NCI-H146 (cell line): ENCODE results near the gene MLN.
A peak's percentile ranks its signal among the peaks of the same experiment; 100 is the strongest.

Source experiments
- DNase-seq: peaks from one replicate; lab custom pipeline; 2025; lab: John Stamatoyannopoulos, UW

The MLN gene

GRCh38 chr6:33771146-33772081 lies 32.4 kb downstream of the MLN start:
- no peak for DNase-seq

DNA sequence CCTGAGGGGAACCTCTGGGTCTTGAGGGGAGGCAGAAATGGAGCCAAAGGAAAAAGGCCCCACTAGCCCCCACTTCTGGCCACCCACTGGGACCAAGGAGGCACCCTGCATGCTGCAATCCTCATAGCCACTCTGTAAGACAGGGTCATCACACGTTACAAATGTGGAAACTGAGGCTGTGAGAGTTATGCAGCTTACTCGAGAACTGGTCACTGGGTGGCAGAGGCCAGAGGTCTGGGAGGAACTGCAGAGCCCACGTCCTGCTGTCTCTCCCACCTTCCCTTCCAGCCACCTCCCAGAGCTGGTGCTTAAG lies 33.0 kb downstream of the MLN start:
- no peak for DNase-seq

- DNase-seq, result no peak
Observed at GRCh38 chr6:33770124-33770832, 33.5 kb downstream of the MLN start.

DNA sequence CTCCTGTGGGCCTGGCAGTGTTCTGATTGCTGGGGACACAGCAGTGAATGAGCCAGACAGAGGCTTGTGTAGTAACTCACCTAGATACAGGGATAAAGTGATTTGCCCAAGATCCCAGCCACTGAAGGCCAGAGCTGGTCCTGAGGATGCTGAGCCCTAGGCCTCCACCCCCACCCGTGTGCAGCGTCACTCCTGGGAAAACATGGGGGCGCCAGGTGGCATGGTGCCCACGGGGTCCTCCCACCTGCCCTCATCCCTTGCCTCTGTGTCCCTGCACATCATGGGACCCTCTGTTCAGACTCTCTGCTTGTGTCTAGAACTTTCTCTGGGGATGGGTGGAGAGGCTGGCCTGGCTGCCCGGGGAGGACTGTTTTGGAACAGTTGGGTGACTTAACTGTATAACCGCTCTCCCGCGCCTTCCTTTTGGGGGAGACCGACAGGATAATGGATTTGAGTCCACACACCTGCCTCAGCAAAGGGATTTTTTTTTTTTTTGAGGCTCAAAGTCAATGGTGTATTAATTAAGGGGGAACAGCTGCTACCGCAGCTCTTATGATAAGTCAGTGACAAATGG lies 34.5 kb downstream of the MLN start:
- DNase-seq, result no peak

GRCh38 chr6:33768644-33769120 lies 35.1 kb downstream of the MLN start:
- peak; percentile 70 for DNase-seq

- no peak for DNase-seq
Observed at GRCh38 chr6:33766921-33767907, 36.6 kb downstream of the MLN start.

- DNase-seq, result no peak
Observed at GRCh38 chr6:33765368-33765767, 38.4 kb downstream of the MLN start.

GRCh38 chr6:33764036-33764435 lies 39.8 kb downstream of the MLN start:
- no peak for DNase-seq

- no peak for DNase-seq
Observed at GRCh38 chr6:33763483-33763882, 40.3 kb downstream of the MLN start.

DNA sequence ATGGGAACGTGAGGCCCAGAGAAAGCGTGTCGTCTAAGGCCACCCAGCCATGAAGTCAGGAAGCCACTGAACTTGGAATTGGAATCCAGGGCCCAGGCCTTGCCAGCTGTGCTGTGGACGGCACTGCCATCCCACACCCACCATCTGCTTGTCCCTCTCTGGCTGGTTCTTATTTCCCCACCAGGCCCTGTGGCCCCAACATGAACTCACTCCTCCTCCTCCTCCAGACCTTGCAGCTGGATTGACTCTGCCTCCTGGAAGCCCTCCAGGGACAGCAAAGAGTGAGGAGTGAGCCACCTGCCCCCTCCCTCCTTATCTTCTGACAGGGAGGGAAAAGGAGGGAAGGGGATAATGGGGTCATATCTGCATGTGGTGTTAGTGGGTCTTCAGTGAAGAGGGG lies 41.1 kb downstream of the MLN start:
- no peak for DNase-seq

DNA sequence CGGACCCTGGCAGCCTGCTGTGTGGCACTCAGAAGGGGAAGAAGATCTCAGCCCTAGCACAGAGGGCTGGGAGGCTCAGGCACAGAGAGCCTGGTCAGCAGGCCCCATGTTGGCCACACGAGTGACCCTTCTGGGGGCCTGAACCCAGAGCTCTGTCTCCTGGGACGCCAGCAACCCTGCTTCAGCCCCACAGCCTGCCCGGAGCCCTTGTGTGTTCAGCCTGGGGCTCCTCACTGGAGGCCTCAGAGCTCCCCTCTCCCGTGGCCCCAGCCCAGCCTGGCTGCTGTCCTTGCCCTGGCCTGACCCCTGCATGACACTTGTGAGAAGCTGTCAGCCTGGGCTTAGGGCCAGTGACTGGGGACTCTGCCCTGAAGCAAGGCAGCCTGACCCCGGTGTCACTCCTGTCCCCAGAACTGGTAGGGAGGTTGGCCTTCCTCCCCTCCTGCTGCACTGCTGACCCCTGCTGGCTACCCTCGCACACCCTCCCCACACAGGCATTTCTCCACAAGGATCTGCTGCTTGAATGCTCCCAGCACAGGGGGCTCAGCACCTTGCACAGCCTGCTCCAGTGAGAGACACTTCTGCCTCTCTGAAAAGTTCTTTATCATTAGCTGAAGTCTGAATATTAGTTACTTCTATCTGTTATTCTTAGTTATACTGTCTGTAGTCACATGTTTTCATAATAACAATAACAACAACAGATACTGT lies 41.7 kb downstream of the MLN start:
- DNase-seq, result peak; percentile 59

- no peak for DNase-seq
Observed at GRCh38 chr6:33761581-33761921, 42.3 kb downstream of the MLN start.

GRCh38 chr6:33759887-33760629 lies 43.7 kb downstream of the MLN start:
- DNase-seq, result no peak

DNA sequence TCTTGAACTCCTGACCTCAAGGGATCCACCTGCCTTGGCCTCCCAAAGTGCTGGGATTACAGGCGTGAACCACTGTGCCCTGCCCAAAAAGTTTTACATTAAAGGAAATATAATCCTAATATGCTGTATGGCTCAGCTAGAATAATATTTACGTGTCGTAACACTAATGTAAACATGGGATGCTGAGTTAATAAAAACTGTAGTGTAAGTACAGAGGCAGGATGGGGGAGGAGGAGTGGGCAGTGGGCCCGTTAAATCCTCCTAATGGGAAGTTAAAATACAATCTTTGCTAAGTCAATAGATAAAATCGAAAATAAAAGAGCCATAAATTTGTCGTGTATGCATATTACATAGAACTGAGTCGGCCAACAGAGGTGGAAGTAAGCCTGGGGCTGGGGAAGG lies 45.0 kb downstream of the MLN start:
- no peak for DNase-seq

DNA sequence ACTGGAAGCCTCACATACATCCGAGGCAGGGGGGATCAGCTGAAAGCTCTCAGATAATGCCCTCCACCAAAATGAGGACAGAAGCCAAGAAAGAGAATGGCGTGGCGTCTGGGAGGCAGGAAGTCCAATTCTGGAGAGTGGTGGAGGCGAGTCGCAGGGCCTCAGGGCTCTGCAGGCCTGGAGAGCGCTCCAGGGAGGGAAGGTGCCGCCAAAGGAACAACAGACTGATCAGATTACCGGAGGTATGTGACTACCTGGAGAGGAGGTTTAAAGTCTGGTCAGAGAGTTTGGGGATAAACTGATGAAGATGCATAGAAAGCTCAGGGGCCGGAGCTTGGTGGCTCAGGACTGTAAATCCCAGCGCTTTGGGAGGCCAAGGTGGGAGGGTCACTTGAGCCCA lies 45.9 kb downstream of the MLN start:
- DNase-seq, result no peak

DNA sequence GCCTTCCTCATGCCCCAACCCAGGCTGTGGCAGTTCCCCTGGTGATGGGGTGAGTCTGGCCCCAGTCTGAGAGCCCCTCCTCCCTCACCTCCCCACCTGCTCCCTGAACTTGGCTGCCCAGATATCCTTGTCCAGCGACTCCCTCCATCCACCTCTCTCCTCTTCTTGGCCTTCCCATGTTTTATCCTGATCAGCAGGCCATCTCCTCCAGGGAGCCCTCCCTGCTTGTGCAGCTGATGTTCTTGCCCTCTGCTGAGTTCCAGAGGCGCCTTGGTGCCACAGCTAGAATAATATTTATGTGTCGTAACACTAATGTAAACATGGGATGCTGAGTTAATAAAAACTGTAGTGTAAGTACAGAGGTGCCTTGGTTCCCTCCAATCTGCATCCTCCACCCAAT lies 46.7 kb downstream of the MLN start:
- DNase-seq, result no peak

DNA sequence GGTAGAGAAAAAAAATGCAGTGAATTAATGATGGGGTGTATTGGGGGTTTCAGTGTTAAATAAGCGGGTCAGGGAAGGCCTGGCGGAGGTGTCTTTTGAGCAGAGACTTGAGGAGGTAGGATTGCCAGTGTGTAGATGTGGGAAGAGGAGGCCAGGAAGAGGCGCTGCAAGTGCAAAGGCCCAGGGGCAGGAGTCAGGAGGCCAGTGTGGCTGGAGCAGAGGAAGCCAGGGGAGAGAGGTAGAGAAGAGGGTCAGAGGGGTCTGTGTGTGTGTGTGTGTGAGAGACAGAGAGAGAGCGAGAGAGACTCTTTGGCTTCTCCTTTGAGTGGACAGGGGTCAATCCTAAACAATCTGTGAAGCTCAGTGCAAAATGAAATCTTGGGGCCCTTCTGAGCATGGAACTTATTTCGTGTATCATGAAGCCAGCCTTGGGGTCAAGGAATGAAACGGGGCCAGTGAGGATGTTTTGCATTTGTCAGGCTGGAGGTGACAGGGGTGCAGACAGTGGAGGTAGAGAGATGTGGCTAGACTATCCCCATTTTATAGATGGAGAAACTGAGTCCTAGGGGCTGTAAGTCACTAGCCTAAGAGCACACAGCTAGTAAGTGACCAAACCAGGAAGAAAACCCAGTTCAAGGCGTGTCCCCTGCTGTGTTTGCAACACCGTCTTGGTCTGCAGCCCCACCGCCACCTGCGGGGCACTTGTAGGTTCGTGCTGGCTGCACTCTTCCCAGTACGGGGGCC lies 47.4 kb downstream of the MLN start:
- no peak for DNase-seq

DNA sequence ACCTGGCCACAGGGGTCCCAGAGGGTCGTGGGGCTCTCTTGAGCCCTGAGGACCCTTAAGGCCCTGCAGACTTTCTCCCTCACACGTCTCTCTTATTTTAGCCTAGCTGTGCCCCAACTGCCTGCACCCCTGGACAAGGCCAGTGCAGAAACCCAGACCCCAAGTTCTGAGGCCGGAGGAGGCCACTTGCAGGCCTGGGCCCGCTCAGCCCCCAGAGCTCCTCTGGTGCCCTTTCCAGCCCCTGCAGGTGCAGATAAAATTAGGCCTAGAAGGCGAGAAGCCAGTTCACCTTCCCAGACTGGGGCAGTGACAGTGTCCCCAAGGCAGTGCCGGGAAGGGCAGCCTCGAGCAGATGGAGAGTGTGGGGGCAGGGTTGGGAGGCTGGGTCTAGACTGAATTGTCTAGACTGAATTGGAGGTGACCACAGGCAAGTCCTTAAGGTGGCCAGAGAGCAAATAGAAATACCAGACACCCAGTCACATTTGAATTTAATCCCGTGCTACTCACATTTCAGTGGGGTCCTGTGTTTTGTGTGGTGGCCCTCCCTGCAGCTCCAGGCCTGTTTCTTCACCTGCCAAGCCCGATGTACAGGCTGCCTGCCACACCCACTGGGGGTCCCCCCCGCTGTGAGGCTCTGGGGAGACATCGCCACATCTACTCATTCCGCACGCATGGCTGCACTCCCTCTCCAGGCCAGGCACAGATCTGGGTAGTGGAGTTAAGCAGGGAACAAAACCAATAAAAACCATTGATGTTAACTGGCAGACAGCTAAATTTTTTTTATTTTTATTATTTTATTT lies 48.5 kb downstream of the MLN start:
- DNase-seq, result peak; percentile 88

DNA sequence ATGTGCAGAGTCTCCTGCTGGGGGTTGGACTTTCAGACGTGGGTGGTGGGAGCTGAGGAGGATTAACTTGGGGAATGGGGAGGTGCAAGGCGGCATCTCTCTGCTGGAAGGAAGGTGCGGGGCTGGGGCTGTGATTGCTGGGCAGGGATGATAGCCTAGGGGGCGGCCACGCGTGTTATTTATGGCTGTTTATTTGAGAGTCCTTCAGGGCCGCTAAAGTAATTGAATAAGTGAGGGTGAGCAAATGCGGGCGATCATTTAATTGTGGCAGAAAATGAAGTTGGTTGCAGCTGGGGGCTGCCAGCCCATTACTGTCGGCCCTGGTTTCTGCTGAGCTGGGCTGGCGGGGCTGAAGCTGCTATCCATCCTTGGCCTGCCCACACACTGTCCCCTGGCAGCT lies 49.6 kb downstream of the MLN start:
- DNase-seq, result no peak
